SK-N-SH (cell line): ENCODE measurements around the gene ZMYND8.

Source experiments
- CHD2 ChIP-seq: fragments of 150-350 bp; IDR thresholded peaks from 2 replicates; pipeline ENCODE4 v1.6.1; 2018; ENCODE audit warnings: low read length; ENCODE audit not compliant: partially characterized antibody
- CTCF ChIP-seq: fragments of 200-600 bp; sonication (generic); IDR thresholded peaks from 2 replicates; pipeline ENCODE4 v1.6.1; 2017; ENCODE audit warnings: antibody characterized with exemption, mild to moderate bottlenecking, moderate library complexity
- EZH2phosphoT487 ChIP-seq: fragments of 200-600 bp; sonication (generic); IDR thresholded peaks from 2 replicates; pipeline ENCODE4 v1.6.1; 2017; ENCODE audit warnings: low read depth, mixed run types, mild to moderate bottlenecking, antibody characterized with exemption, moderate library complexity, borderline replicate concordance
- FOXJ3 ChIP-seq: sonication (generic); formaldehyde crosslinking; IDR thresholded peaks from 2 replicates; pipeline ENCODE4 v1.5.1; 2020; ENCODE audit warnings: mild to moderate bottlenecking, missing genetic modification reagents
- MXI1 ChIP-seq: IDR thresholded peaks from 2 replicates; pipeline ENCODE4 v1.6.1; 2012; ENCODE audit warnings: mild to moderate bottlenecking, low read depth, low read length, improper control_type of control experiment
- NRF1 ChIP-seq: IDR thresholded peaks from 2 replicates; pipeline ENCODE4 v1.6.1; 2012; ENCODE audit warnings: low read depth, mild to moderate bottlenecking, low read length
- POLR2AphosphoS5 ChIP-seq: IDR thresholded peaks from 2 replicates; pipeline ENCODE4 v1.6.1; 2012; ENCODE audit warnings: low read depth, low read length
- TCF12 ChIP-seq: IDR thresholded peaks from 2 replicates; pipeline ENCODE4 v1.4.0; 2012
- USF2 ChIP-seq: fragments of 150-350 bp; IDR thresholded peaks from 2 replicates; pipeline ENCODE4 v1.6.1; 2017; ENCODE audit warnings: antibody characterized with exemption, low read length, low read depth, borderline replicate concordance

GRCh38 chr20:47354714-47355488 lies 1.6 kb downstream of the ZMYND8 start:
- TF ChIP-seq POLR2AphosphoS5 (no peak), FOXJ3 (no peak), CTCF (no peak), CHD2 (no peak), TCF12 (no peak), EZH2phosphoT487 (no peak), MXI1 (no peak), USF2 (no peak), NRF1 (no peak)
